SK-N-DZ (cell line): Measurements from ENCODE around the gene HDAC1.

ENCODE experiments used
- DNase-seq: peaks from one replicate; pipeline ENCODE4 v3.0.0-alpha.2; 2015; ENCODE audit warnings: low spot score
- small RNA-seq, 2 experiments: library from RNA; depleted of rRNA; stranded (forward); fragments of <200 nt; gene quantifications; one replicate each; pipeline ENCODE3, GENCODE V24; 2014

HDAC1 gene

GRCh38 chr1:32367912-32368635, 76.2 kb downstream of the HDAC1 start:
- no peak for DNase-seq

- DNase-seq = no peak
Observed at GRCh38 chr1:32372149-32372756, 80.4 kb downstream of the HDAC1 start.

GRCh38 chr1:32373996-32374592, 82.2 kb downstream of the HDAC1 start:
- DNase-seq = no peak

- no peak for DNase-seq
Observed at GRCh38 chr1:32376199-32376598, 84.3 kb downstream of the HDAC1 start.

- DNase-seq = no peak
Observed at GRCh38 chr1:32377541-32378220, 85.8 kb downstream of the HDAC1 start.

- no peak for DNase-seq
Observed at GRCh38 chr1:32380057-32380456, 88.2 kb downstream of the HDAC1 start.

Small RNAs within 50 kb of the gene (small RNA-seq; reads per million reads assigned to genes)
- gene RF00017 (0 reads per million in 2 experiments), gene RF00019 (0 reads per million in 2 experiments)
